Activated B cell treated with CpG ODN at 0.5 μM for 24 hours (primary cell): ENCODE results near the gene MAD1L1. TPM values are rescaled to one million over a fixed set of nuclear protein-coding genes. Genes with fewer than 3 reads are reported as not detected.

ENCODE experiments used
- ATAC-seq: fragments of 200-7000 bp; cut with Tn5 transposase; one replicate; pipeline ENCODE4 v1.10.0; 2021; ENCODE audit warnings: low read depth, mild to moderate bottlenecking, moderate library complexity
- CTCF ChIA-PET: fragments of 350-600 bp; sonication (Branson Sonifier 250); formaldehyde crosslinking; loops from one replicate; lab custom pipeline; 2021; ENCODE audit warnings: antibody characterized with exemption; lab: Charles Lee
- POLR2A ChIA-PET: fragments of 350-600 bp; sonication (Branson Sonifier 250); formaldehyde crosslinking; loops from one replicate; lab custom pipeline; 2021; ENCODE audit warnings: antibody characterized with exemption; lab: Charles Lee
- DNase-seq: peaks from one replicate; pipeline ENCODE4 v3.0.0; 2022
- H3K27ac Mint-ChIP-seq: one replicate; pipeline ENCODE4 v1.8.0; 2020; ENCODE audit warnings: mixed read lengths
- H3K27me3 Mint-ChIP-seq: one replicate; pipeline ENCODE4 v1.8.0; 2021; ENCODE audit warnings: mixed read lengths
- H3K36me3 Mint-ChIP-seq: one replicate; pipeline ENCODE4 v1.8.0; 2021; ENCODE audit warnings: low read depth, mixed read lengths
- H3K4me1 Mint-ChIP-seq: one replicate; pipeline ENCODE4 v1.8.0; 2021; ENCODE audit warnings: mixed read lengths
- H3K4me3 Mint-ChIP-seq: one replicate; pipeline ENCODE4 v1.8.0; 2020; ENCODE audit warnings: mild to moderate bottlenecking, mixed read lengths
- H3K9me3 Mint-ChIP-seq: one replicate; pipeline ENCODE4 v1.8.0; 2020; ENCODE audit warnings: mixed read lengths
- intact Hi-C: fragments of 100-400 bp; cut with micrococcal nuclease; formaldehyde crosslinking; loops from one replicate; pipeline ENCODE4 v1.15.1; 2024
- total RNA-seq: library from RNA; stranded (reverse); gene quantifications from 2 replicates; pipeline ENCODE4 v1.2.3, GENCODE V29; 2022
- TF ChIP-seq, protein P1 (sequence below): fragments of 200-600 bp; IDR thresholded peaks from one replicate; pipeline ENCODE4 v1.8.0; 2022; ENCODE audit warnings: antibody characterized with exemption, mild to moderate bottlenecking

Gene MAD1L1
- total RNA-seq, 1 donor from 2014 or later, result 54.6 TPM

DNA sequence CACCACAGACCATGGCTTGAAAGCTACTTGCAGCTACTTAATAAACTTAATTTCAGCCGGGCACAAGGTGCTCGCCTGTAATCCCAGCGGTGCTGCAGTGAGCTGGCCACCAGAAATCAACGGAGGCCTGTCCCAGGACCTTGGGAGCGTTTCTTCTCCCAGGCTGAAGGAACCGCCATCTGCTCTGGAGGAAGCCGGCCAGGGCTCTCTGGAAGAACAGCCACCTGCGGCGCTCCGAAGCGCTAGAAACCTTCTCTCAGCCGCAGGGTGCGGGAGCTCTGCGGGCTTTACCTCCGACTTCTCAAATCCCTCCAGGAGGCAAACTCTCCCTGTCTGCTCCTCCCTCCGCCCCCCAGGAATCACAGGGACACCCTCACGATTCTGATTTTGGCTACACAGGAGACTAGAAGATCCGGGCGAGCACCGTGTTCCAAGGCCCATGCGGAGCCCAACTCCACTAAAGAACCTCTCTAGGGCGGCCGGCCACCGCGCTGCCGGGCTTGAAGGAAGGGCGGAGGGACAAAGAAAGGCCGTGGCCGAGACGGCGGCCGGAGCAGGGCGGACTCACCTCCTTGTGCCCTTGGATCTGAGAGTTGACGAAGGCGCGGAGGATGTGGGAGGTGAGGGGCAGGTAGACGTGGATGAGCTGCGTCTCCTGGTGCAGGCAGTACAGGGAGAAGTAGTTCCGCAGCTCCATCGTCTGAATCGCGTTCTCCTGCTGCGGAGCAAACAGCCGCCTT, 23.7 kb upstream of the MAD1L1 start:
- H3K4me3 Mint-ChIP-seq, result no peak overlapping the region
- no peaks in the 10 kb centered on the region for H3K9me3 Mint-ChIP-seq
- peaks cover 65% of the 10 kb centered on the region for H3K36me3 Mint-ChIP-seq
- CTCF ChIA-PET, result interaction anchor here (1.3 to 1.5 kb wide), 2 partner anchors 8 to 10 kb away, joined by 3 to 4 read pairs; no protein-coding TSS in a partner anchor
- intact Hi-C loops, result no loop called here
- DNase-seq, result no peak
- H3K4me1 Mint-ChIP-seq, result peaks cover 45% of the 10 kb centered on the region
- TF ChIP-seq, protein P1, sequence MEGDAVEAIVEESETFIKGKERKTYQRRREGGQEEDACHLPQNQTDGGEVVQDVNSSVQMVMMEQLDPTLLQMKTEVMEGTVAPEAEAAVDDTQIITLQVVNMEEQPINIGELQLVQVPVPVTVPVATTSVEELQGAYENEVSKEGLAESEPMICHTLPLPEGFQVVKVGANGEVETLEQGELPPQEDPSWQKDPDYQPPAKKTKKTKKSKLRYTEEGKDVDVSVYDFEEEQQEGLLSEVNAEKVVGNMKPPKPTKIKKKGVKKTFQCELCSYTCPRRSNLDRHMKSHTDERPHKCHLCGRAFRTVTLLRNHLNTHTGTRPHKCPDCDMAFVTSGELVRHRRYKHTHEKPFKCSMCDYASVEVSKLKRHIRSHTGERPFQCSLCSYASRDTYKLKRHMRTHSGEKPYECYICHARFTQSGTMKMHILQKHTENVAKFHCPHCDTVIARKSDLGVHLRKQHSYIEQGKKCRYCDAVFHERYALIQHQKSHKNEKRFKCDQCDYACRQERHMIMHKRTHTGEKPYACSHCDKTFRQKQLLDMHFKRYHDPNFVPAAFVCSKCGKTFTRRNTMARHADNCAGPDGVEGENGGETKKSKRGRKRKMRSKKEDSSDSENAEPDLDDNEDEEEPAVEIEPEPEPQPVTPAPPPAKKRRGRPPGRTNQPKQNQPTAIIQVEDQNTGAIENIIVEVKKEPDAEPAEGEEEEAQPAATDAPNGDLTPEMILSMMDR, result no peak
- H3K27me3 Mint-ChIP-seq, result no peaks in the 10 kb centered on the region
- POLR2A ChIA-PET, result interaction anchor here (1.1 to 1.4 kb wide), 2 partner anchors 14 to 20 kb away, joined by 4 to 5 read pairs; no protein-coding TSS in a partner anchor
- peak overlapping the region; percentile 9 for H3K27ac Mint-ChIP-seq
- no peak for ATAC-seq

DNA sequence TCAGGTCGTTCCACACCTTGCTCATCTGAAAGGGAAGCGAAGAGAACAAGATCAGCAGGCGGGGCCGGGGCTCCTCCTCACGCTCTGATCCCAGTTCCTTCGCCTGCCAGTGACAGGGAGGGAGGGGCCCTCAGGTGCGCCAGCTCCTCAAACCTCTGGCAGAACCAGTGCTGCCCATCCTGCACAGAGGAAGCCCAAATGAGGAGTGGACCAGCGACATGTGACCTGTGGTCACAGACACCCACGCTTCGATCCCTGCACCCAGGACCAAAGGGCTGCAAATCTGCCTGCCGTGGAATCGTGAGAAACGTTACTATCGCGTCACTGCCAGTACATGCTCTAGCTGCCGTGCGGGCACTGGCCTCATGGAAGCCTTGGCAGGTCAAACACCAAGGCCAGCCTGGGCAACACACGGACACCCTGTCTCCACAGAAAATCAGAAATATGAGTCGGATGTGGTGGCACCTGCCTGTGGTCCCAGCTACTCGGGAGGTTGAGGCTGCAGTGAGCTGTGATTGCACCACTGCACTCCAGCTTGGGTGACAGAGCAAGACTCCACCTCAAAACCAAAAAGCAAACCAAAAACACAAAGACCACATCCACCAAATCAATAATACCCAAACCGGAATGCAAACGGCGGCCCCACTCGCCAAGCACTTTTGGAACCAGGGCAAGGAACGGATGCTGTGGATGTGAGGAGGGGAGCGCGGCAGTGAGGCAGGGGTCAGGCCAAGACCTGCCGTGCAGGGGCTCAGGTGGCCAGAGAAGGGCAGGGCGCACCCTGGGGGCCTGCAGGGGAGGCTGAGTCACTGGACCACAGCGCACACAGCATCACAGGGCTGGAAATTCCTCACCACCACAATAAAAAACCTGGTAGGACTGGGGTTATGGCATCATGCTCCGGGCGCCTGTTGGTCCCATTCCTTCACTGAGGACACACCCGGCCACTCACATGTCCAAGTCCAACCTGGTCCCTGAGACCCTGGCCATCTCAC, 22.7 kb upstream of the MAD1L1 start:
- ATAC-seq (no peak), DNase-seq (no peak)
- intact Hi-C loops, result no loop called here
- Mint-ChIP-seq H3K27ac (no peak overlapping the region), H3K4me1 (peaks cover 35% of the 10 kb centered on the region), H3K9me3 (no peaks in the 10 kb centered on the region), H3K4me3 (no peak overlapping the region), H3K36me3 (peaks cover 68% of the 10 kb centered on the region), H3K27me3 (no peaks in the 10 kb centered on the region)
- TF ChIP-seq, protein P1, result no peak
- ChIA-PET CTCF (no interaction called here), POLR2A (no interaction called here)

DNA sequence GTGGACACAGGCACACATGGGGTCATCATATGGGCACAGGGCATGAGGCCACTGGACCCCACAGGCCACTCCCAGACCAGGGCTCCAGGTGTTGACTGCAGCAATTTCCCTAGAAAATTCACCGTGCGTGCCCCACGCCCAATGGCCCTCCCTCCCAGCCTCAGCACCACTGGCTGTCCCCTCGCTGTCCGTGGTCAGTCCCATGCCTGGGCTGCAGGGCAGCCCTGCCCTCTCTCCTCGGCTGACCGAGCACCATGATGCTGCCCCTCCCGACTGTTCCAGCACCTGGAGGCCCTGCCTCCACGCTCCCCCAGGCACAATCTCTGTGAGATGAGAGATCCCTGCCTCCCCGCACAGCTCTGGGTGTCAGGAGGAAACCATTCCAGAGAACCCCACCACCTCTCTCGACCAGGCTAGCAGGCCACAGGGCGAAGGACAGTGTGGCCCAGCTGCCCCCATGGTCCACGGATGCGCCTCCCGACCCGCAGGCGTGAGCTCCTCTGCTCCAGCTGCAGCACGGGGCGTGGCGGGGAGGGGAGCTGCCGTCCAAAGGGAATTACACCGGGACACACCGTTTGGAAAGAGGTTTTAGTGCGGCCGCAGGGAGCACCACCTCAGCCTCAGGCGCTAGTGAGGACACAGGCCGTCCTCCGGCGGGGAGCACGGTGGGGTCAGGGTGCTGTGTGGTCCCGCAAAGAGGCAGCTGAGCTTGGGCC, 21.8 kb upstream of the MAD1L1 start:
- DNase-seq, result no peak
- H3K9me3 Mint-ChIP-seq, result no peaks in the 10 kb centered on the region
- no peak for ATAC-seq
- no peaks in the 10 kb centered on the region for H3K27me3 Mint-ChIP-seq
- intact Hi-C loops, result no loop called here
- H3K4me3 Mint-ChIP-seq, result no peak overlapping the region
- no peak overlapping the region for H3K27ac Mint-ChIP-seq
- ChIA-PET POLR2A (no interaction called here), CTCF (no interaction called here)
- peaks cover 31% of the 10 kb centered on the region for H3K4me1 Mint-ChIP-seq
- peaks cover 67% of the 10 kb centered on the region for H3K36me3 Mint-ChIP-seq
- TF ChIP-seq, protein P1, result no peak

DNA sequence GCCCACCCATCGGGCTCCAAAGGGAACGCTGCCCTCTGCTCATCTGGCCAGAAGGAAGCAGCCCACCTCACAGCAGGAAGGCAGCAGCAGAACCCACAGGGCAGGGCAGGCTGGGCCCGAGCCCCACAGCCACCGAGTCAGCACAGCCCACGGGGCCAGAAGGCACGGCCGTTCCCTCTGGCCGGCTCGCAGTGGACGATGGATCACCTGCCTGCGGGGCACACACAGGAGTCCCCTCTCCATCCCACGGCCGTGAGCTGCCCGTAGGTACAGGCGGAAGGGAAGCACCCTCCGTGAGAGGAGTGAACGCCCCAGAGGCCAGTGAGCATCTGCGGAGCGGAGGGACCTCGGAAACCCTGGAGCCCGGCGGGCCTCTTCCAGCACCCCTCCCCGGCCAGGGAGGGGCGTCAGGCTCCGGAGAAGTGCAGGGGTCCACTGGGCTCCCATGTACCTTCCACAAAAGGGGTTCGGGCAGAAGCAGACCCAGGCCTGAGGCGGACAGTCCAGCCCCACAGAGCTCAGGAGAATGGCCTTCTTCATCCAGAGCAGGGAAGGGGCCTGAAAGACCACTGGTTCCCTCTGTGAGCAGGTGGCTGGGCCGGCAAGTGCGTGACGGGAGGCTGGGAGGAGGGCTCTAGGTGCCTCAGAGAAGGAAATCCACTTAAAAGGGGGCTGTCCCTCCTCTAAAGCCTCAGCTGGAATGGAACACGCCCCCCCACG, 20.9 kb upstream of the MAD1L1 start:
- no peak for ATAC-seq
- no peaks in the 10 kb centered on the region for H3K27me3 Mint-ChIP-seq
- peaks cover 59% of the 10 kb centered on the region for H3K36me3 Mint-ChIP-seq
- no peak overlapping the region for H3K27ac Mint-ChIP-seq
- no peak overlapping the region for H3K4me3 Mint-ChIP-seq
- TF ChIP-seq, protein P1, result no peak
- intact Hi-C loops, result no loop called here
- CTCF ChIA-PET, result no interaction called here
- H3K4me1 Mint-ChIP-seq, result peaks cover 31% of the 10 kb centered on the region
- POLR2A ChIA-PET, result interaction anchor here (1.0 kb wide), 1 partner anchor 9 kb away, joined by 3 read pairs; no protein-coding TSS in a partner anchor
- H3K9me3 Mint-ChIP-seq, result no peaks in the 10 kb centered on the region
- DNase-seq, result no peak
